ENCODE data around the gene SPECC1.

GRCh38 chr17:20294120-20294519, 285.0 kb downstream of the SPECC1 start:
- TF ChIP-seq CTCF (IDR thresholded peaks at IDR 0.05) (no peak), POLR2A (IDR thresholded peaks at IDR 0.05) (no peak)

Measured in lower leg skin (tissue), 3 donors.